GM19240 (cell line): ENCODE data around the gene FAM53A.
"Not testable (repeated sequence)": the region's sequence is repeated elsewhere in the genome, so short reads cannot be mapped to it uniquely, and the experiment has no call there.

Experiments
- DNase-seq: peaks from one replicate; pipeline ENCODE4 v3.0.0; 2011; ENCODE audit warnings: low spot score; ENCODE audit not compliant: insufficient read length

FAM53A gene

GRCh38 chr4:1717129-1718094, 33.3 kb upstream of the FAM53A start:
- no peak for DNase-seq

GRCh38 chr4:1716065-1716945, 32.2 kb upstream of the FAM53A start:
- DNase-seq = no peak

GRCh38 chr4:1715002-1715758, 31.1 kb upstream of the FAM53A start:
- DNase-seq = no peak

GRCh38 chr4:1714303-1715001, 30.3 kb upstream of the FAM53A start:
- DNase-seq = no peak

- no peak for DNase-seq
These were observed 29.1 kb upstream of the FAM53A start for GRCh38 chr4:1713003-1713851.

GRCh38 chr4:1712216-1713002, 28.3 kb upstream of the FAM53A start, which contains the start of gene SLBP:
SLBP (minus strand) TSS chr4:1712319; CDS start chr4:1712188, 131 bp downstream.
- peak; percentile 96 for DNase-seq

GRCh38 chr4:1711571-1712215, 27.6 kb upstream of the FAM53A start:
- DNase-seq = no peak

GRCh38 chr4:1711055-1711570, 27.0 kb upstream of the FAM53A start:
- no peak for DNase-seq

GRCh38 chr4:1708581-1708980, 24.5 kb upstream of the FAM53A start:
- no peak for DNase-seq

GRCh38 chr4:1706358-1706757, 22.2 kb upstream of the FAM53A start:
- no peak for DNase-seq

- no peak for DNase-seq
These were observed 21.6 kb upstream of the FAM53A start for GRCh38 chr4:1705732-1706131.

- DNase-seq = no peak
These were observed 19.8 kb upstream of the FAM53A start for GRCh38 chr4:1703867-1704266.

- not testable (repeated sequence) for DNase-seq
These were observed 17.6 kb upstream of the FAM53A start for GRCh38 chr4:1701671-1702070.

- no peak for DNase-seq
These were observed 11.8 kb upstream of the FAM53A start for GRCh38 chr4:1695913-1696312.

GRCh38 chr4:1693131-1693896, 9.2 kb upstream of the FAM53A start:
- peak; percentile 71 for DNase-seq

- no peak for DNase-seq
These were observed 7.7 kb upstream of the FAM53A start for GRCh38 chr4:1691737-1692373.

- no peak for DNase-seq
These were observed 6.6 kb upstream of the FAM53A start for GRCh38 chr4:1690698-1691097.
